GM19463 (cell line): ENCODE results near the gene DPF1.
"Not testable (repeated sequence)": the region's sequence is repeated elsewhere in the genome, so short reads cannot be mapped to it uniquely, and the experiment has no call there.

ENCODE experiments used
- ATAC-seq: cut with Tn5 transposase; IDR thresholded peaks from one replicate; pipeline ENCODE4 v1.9.1; 2021; ENCODE audit warnings: mild to moderate bottlenecking, moderate library complexity; ENCODE audit not compliant: unreplicated experiment

The DPF1 gene

DNA sequence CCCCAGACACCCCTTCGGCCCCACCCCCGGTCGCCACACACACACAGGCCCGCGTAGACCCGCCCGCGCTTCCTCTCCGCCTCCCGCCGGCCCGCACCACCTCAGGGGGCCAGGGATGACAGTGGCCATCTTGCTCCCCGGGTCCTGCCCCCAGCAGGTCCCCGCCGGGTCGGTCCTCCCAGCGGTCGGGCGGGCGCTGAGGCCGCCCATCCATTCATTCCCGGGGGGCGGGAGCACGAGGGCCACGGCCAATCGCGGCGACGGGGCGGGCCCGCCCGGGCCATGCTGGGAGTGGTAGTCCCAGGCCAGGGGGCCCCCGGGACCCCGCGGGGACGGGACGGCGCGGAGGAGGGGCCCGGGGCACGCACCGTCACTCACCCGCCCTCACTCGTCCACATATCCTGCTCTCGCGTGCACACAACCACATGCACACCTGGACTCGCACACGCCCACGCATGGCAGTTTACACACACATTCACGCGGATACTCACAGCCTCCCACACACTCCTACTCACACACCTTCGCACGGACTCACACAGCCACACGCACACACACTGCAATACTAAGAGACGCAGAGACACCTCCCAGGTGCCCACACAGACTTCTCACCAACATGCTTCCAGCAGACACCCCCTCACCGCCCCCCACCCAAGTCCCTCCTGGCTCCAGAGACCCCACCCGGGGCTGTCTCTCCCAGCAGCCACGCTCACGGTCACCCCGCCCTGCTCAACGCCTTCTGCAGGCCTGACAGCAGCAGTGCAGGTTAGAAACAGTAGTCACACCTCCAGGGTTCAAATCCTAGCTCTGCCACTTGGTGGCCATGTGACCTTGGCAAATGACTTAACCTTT, at the start of gene DPF1:
Gene DPF1, minus strand, starts transcription at position 209 of the 849 bp plus-strand sequence. Its CDS starts 80 bp downstream, at position 129.
- peak; percentile 90 for ATAC-seq

DNA sequence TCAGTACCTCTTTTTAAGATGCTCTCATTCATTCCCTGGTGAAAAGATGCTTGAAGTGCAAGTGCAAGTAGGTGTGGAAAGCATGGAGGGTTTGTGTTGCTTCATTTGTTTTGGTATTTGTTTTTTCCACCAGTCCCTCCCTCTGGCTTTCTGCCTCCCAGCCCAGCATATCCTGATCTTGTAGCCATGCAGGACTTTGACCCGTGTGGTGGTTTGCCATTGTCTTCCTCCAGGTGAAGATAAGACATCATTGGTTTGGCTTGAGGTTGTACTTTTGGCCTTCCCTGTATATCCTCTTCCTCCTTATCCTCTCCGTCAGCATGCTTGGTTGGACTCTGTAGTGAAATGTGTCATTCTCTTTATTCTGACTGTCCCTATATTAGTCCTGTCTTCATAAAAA, 49.5 kb upstream of the DPF1 start:
- ATAC-seq, result no peak

GRCh38 chr19:38270587-38271167, 46.7 kb upstream of the DPF1 start:
- no peak for ATAC-seq

GRCh38 chr19:38268539-38268938, 44.5 kb upstream of the DPF1 start:
- ATAC-seq, result no peak

GRCh38 chr19:38267761-38268483, 43.9 kb upstream of the DPF1 start:
- no peak for ATAC-seq

DNA sequence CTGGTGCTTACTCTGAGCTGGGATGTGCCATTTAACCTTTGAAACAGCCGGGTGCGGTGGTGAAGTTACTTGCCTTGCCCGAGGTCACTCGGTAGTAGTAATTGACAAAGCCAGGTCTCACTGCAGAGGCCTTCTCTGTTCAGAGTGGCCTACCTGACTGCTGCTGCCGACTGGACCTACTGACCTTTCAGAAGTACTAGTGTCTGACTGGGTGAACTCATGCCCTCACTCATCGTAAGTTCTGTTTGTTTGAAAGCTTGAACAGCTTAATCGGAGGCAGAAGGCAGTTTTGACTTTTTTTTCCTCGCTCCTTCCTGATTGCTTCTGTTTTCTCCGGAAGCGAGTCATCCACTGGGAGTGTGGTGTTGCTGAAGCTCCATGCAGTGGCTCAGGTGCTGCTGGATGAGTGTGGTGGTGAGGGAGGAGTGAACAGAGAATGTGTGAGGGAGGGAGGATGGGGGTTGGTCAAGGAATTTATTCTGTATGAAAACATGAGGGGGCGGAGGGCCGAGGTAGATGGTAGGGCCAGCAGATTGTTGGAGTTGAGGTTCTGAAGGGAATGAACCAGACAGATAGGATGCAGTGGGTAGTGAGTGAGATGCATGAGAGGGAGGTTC, 43.1 kb upstream of the DPF1 start:
- no peak for ATAC-seq

- no peak for ATAC-seq
These were observed 42.0 kb upstream of the DPF1 start for GRCh38 chr19:38265921-38266429.

- ATAC-seq, result no peak
These were observed 41.3 kb upstream of the DPF1 start for GRCh38 chr19:38265213-38265861.

DNA sequence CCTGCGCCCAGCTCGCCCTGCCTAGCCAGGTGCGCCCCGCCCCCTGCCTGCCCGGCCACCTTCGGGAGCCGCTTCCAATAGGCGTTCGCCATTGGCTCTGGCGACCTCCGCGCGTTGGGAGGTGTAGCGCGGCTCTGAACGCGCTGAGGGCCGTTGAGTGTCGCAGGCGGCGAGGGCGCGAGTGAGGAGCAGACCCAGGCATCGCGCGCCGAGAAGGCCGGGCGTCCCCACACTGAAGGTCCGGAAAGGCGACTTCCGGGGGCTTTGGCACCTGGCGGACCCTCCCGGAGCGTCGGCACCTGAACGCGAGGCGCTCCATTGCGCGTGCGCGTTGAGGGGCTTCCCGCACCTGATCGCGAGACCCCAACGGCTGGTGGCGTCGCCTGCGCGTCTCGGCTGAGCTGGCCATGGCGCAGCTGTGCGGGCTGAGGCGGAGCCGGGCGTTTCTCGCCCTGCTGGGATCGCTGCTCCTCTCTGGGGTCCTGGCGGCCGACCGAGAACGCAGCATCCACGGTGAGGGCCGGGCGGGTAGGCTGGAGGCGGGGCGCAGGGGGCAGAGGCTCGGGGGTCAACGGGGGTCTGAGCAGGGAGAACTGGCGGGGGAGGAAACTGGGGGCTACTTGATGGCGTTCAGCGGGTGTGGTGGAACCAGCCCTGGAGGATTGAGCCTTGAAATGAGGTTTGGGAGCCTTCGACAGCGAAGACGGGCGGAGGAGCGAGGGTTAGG, 40.6 kb upstream of the DPF1 start, which contains the start of gene SPINT2:
Gene SPINT2, plus strand, starts transcription at position 88 of the 727 bp plus-strand sequence. Its CDS starts 320 bp downstream, at position 408.
- no peak for ATAC-seq

GRCh38 chr19:38263689-38264485, 39.9 kb upstream of the DPF1 start:
- no peak for ATAC-seq

DNA sequence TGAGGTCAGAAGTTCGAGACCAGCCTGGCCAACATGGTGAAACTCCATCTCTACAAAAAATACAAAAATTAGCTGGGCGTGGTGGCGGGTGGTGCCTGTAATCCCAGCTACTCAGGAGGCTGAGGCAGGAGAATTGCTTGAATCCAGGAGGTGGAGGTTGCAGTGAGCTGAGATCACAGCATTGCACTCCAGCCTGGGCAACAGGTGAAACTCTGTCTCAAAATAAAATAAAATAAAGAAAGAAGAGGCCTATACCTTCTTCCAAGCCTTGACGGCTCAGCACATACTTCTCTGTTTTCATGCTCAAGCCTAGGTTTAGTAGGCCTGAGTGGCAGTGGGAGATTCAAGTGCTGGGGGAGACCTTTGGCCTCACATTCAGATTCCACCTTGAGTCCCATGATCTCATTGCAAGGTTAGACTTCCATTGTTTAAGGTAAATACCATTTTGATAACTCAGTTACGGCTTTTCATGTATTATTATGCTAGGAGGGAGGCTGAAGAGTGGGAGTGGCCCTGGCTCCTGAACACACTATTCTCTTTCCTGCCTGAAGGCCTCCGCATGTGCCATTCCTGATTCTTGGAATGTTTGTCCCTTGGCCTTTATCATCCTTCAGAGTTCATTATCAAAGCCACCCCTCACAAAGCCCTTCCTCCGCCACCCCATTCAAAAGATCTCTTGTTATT, 38.7 kb upstream of the DPF1 start:
- no peak for ATAC-seq

GRCh38 chr19:38261942-38262341, 37.9 kb upstream of the DPF1 start:
- not testable (repeated sequence) for ATAC-seq

DNA sequence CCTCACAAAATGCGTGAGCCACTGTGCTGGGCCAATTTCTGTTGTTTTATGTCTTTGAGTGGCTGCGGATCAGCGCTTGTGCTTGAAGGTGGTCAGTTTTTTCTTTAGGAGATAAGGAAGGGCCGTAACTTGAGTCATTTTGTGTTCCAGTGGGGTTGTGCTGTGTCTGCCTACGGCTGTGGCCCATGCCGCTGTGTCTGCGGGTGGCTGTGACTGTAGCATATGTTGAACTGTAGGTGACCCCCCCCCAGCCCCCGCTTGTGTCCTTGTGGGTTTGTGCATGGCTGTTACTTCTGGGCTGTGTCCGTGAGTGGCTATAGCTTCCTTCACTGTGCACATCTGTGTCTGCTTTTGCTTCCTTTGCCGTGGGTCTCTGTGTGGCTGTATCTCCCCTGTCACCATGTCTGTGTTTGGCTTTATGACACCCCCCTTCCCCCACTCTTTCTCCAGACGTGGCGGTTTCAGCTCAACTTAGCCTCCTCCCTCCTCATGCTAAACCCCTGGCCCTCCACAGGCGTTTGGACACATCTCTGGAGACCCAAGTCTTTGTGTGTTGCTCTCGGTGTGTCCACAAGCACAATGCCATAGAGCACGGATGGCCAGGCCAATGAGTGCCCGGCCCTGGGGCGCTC, 31.5 kb upstream of the DPF1 start:
- ATAC-seq, result no peak

DNA sequence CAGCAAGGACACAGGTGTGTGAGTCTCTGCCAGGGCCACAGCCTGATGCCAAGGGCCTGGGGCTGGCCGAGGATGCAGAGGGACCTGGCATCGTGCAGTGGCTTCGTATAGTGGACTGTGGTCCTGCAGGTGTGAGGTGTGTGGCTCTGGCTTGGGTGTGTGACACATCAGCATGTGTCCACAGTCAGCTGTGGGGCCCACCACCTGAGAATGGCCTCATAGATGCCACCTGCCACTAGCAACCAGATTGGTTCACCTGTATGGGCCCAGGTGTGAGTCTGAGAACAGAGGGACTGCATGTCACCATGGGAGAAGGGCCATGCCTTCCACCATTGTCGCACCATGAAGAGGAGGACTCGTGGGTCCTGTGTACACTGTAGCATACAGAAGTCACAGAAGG, 29.8 kb upstream of the DPF1 start:
- no peak for ATAC-seq

- ATAC-seq, result no peak
These were observed 29.1 kb upstream of the DPF1 start for GRCh38 chr19:38252941-38253691.

- no peak for ATAC-seq
These were observed 28.4 kb upstream of the DPF1 start for GRCh38 chr19:38252385-38252784.

DNA sequence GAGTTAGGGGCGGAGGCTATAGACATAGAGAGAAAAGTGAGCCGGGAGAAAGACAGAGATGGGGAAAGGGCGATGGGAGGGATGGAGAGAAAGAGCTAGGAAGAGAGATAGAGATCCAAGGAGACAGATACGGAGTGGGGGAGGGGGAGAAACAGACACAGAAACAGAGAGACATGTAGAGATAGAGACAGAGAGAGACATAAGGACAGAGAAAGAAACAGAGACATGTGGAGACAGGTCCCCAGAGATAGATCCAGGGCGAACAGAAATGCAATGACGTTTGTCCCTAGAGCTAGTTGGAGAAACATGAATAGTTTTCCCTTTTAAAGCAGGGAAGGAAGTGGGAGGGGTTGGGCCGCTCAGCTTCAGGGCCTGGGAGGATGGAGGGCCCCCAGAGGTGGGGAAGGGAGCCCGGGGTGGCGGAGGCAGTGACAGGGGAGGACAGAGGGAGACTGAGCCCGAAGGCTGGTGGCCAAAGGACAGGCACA, 27.6 kb upstream of the DPF1 start:
- ATAC-seq, result no peak
